ENCODE results near the gene LRRC75A.
"Not testable (repeated sequence)": the region's sequence is repeated elsewhere in the genome, so short reads cannot be mapped to it uniquely, and the experiment has no call there.

Gene LRRC75A

DNA sequence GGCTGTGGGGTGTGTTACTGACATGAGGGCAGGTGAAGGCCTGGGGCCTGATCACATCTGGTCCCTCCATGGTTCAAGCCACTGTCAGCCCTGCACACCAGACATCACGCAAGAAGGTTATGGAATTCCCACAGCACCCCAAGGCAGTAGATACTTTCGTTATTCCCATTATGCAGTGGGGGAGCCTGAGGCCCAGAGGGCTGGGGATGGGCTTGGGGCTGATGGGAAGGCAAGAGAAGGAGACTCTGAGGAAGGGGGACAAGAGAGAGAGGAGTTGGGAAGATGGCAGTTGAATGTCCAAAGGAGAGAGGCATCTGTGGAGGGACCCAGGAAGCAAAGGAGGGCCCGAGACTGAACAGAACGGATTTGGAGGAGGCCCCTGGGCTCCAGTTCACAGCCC lies 42.0 kb downstream of the LRRC75A start:
- no peak for DNase-seq (ENCODE audit: low read depth)

DNA sequence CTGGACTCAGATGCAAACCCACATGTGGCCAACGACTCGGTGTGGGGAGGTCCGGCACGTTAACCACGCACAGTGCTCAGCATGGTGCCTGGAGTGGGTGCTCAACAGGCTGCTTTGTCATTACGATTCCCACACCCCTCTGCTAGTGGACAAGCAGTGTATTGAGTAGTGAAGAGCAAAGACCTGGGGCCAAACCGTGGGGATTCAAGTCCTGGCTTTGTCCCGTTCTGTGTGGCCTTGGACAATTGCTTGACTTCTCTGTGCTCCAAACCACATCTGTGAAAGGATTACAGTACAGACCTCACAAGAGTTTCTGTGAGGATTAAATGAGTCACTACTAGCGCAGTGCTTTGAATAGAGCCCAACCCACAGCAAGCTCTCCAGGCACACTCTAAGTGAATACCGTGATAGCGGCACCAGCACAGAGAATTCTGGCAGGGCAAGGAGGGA lies 42.8 kb downstream of the LRRC75A start:
- DNase-seq (ENCODE audit: low read depth): peak; percentile 62

DNA sequence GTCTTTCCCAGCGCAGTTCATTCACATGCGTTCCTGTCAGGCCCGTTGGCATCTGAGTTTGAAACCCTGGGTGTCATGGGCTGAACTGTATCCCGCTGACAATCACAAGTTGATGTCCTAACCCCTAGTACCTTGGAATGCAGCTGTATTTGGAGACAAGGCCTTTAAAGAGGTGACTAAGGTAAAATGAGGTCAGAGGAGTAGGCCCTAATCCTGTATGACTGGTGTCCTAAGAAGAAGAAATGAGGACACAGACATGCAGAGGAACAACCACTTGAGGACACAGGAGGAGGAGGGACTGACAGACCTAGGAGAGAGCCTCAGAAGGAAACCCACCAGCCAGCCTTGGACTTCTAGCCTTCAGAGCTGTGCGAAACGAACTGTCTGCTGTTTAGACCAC lies 43.5 kb downstream of the LRRC75A start:
- peak; percentile 38 for DNase-seq (ENCODE audit: low read depth)

DNA sequence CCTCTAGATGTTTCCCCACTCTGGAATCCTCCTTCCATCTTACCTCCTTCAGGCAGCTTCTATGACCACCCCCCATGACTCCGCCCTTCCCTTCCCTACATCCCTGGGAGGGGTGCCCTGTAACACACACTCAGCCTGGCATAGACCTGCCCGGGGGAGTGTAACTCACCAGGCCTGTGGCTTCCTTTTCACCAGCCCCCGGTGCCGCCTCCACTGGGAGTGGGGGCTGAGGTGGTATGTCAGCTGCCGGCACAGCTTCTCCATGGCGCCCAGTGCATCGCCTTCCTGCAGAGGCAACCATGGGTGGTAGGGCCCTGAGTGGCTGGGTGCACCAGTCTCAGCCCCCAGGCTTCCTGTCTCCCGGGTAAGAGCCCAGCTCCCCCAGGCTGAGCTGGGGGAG lies 44.3 kb downstream of the LRRC75A start:
- no peak for DNase-seq (ENCODE audit: low read depth)

DNA sequence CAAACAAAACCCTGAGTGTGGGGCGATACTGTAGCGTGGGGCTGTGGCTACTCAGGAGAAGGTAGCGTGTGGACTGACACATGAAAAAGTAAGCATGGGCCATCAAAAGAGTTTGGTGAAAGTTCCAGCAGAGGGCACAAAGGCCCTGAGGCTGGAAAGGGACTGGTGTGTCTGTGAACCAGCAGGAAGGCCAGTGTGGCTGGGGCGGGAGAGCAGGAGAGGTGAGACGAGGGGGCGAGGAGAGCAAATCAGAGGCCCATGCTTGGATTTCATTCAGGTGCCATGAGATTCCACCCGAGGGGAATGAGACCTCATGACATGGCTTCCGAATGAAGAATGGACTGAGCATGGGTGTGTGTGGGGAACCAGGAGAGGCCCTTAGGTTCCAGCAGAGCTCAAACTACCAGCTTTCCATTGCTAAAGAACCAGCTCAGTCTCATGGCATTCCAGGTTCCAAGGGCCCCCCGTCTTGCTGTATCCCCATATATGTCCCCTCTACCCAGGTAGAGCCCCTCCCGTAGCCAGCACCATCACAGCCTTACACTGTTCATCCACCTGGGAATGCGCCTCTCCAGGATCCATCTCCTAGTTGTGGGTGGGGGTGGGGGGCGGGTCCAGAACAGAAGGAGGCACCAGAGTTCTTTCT lies 45.5 kb downstream of the LRRC75A start:
- peak; percentile 55 for DNase-seq (ENCODE audit: low read depth)

DNA sequence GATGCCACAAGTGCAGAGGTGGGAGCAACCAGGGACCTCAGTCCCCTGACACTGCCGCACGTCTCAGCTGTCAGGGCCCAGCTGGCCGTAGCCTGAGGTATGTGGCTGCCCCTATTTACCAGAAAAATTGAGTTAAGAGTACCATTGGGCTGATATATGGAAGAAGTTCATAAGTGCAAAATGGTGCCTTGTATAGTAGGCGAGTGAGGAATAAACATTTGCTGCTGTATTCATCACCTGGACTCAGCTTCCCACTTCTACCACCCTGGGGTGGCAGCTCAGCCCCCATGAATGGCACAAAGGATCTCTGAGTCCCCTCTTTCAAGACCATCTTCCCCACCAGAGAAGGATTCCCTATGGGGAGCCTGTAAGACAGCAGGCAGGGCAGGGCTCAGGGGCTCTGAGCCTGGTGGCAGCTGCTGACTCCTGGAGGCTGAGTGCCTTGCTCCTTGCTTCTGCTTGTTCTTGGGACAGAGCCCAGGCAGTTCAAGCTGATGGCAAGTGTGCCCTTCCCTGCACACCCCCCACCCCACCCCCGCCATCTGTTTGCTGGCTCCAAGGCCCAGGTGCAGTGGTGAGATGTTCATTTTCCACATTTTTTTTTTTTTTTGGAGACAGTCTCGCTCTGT lies 47.6 kb downstream of the LRRC75A start:
- DNase-seq (ENCODE audit: low read depth): peak; percentile 62

DNA sequence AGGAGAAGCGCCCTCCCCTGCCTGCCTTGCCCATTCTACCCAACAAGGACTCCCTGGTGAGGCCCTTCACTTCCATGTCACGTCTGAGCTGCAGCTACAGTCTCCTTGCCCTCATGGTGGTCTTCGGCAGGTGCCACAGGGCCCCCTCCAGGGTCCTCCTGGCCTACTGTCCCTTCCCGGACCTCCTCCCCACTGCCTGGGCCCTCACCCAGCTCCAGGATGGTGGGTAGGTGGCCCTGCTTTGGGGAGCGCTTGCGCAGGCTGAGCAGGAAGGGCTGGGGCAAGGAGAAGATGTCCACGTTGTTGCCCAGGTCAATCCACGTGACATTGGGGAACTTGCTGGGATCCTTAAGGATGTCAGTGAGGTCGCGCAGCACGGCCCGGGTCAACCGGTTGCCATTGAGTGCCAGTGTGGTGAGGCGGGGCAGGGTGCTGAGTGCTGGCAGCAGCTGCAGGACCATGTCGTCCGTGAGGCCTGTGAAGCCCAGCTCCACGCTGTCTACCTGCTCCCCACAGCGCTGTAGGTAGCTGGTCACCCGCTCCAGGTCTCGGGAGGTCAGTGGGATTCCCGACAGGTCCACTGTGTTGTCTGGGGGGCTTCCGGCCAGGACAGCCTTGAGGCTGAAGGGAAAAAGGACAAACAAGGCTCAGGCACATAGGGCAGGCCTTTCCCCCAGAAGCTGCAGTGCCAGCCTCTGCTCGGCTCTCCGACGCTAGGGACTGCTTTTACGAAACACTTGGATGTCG lies 48.3 kb downstream of the LRRC75A start:
- peak; percentile 49 for DNase-seq (ENCODE audit: low read depth)

DNA sequence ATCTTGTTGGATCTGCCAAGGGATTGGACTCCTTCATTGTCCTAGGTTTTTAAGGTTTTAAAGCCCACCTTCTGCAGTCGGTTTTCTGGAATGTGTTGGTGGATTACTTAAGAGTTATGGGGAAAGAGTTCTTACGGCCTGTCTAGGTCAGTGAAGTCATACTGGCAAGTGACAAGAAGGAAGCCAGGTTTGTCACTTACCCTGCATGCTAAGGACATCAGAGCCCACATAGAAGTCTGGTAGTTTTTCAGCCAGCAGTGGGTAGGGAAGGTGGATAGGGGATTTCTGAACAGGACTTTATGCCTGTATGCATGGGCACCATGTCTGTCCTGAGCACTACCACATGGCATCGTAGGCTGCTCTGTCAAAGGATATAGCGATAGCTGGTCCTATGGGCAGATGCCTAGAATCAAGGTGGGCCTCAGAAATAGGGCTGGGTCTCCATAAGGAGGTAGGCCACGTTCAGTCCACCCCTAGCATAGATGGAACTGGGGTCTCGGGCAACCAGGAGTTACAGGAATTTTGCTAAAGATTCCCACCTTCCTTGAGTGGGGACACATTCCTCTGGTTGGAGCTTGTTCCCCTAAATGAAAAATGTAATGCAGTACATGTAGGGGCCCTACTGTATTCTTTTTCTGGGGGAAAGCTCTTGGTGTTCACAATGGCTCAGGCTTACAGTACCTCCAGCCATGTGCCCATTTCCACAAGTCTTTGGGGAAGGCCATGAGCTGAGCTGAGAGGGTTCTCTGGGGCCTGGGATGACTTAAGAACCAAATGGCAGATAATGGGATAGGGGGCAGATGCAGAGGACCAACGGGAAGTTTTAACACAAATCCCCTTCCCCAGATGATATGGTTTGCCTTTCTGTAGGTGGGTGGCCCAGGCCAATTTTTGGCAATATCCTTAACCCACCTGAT lies 49.1 kb downstream of the LRRC75A start:
- DNase-seq (ENCODE audit: low read depth): peak; percentile 58

DNA sequence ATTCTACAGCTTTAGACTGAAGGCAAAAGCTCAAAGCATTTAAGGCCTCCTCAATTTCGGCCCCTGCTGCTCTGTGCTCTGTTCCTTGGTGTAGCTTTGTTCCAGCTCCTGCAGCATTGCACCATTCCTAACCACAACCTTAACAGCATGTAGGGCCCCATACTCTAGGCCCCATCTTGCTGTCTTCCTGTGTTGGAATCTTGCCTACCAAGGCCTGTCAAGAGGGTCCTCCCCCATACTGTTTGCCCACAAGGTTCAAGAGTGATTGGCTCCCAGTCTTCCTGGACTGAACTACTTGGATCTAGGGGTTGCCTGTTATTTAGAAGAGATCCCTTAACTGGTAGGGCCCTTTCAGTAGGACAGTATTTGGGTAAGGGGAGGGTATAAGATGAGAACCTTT lies 49.9 kb downstream of the LRRC75A start:
- peak; percentile 50 for DNase-seq (ENCODE audit: low read depth)

DNA sequence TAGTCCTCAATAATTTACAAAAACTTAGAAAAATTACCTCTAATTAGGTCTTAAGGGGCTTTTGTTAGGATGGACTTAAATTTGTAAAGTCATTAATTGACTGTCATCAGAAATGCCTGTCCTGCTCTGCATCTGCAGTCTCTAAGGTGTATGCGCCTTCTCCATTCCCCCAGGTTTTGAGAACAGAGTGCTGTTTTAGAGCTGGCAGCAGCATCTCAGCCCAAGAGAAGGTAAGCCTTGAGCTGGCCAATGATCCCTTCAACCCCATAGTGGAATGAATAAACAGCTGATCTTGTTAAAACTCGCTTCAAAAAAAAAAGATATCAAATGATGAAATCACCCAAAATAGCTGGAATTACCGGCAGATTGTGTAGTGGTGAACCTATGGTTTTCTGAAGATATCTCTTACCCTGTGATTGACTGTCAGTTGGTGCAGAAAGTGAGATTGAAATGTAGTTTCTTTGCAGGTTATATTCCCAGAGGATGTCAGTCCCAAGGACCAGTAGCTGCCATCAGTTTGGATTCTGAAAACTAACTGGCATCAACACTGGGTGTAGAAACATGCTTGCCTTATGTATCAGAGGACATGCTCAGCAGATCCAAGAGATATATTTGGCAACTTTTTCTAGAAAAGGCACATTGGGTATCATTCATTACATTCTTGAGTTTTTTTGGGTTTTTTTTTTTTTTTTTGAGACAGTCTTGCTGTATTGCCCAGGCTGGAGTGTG lies 50.9 kb downstream of the LRRC75A start:
- no peak for DNase-seq (ENCODE audit: low read depth)

DNA sequence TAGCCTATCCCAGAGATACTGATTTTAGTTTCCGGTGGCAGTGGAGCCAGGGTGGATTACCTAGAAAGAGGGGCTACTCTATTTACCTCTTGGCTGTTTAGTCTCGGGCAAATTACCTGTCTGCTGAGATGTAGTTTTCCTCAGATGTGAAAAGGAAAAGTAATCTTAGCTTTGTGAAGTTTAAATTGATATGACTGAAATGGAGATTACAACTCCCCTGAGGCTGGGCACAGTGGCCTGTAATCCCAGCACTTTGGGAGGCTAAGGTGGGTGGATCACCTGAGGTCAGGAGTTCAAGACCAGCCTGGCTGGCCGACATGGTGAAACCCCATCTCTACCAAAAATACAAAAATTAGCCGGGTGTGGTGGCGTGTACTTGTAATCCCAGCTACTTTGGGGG lies 51.6 kb downstream of the LRRC75A start:
- not testable (repeated sequence) for DNase-seq (ENCODE audit: low read depth)

DNA sequence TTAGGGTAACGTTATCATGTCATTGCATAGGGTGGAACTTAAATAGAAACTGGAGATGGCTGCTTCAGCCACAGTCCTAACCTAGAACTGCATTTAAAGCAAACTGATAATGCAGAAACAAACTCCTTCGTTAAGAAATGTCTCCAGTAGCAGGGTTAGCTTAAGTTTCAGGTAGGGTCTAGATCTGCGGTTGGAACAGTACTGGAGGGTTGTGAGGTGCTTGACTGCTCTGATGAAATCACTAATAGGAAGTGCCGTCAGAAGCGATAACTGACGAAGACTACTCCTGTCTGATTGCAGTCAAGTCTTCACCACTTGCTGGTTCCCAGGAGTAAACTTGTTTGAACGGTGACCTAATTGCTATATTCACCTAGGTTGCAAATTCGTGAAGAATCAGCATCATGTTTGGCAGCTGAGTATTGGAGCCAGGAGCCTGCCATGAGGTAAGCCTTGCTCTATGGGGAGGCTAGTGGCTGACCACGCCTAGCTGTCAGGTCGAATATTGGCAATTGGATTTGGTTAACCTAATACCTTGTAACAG lies 52.1 kb downstream of the LRRC75A start:
- DNase-seq (ENCODE audit: low read depth): peak; percentile 47

DNA sequence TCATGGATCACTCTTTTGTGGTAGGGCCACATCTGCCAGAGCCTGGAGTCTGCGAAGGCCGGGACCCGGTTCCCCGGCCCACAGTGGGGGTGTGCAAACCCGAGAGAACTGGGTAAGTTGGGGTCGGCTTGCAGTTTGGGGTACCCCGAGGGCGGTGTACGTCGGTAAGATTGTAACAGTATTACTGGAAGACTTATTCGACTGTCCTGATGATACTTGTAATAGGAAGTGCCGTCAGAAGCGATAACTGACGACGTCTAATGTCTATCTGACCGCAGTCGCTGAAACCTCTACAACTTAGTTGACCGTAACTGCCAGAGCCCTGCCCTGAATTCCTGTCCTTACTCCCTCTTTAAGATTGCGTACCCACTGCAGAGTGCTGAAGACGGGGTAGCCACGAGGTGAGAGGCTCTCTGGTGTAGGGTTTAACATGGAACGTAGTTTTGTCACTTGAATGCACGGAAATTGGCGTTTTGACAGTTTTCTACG lies 52.6 kb downstream of the LRRC75A start:
- DNase-seq (ENCODE audit: low read depth): no peak

DNA sequence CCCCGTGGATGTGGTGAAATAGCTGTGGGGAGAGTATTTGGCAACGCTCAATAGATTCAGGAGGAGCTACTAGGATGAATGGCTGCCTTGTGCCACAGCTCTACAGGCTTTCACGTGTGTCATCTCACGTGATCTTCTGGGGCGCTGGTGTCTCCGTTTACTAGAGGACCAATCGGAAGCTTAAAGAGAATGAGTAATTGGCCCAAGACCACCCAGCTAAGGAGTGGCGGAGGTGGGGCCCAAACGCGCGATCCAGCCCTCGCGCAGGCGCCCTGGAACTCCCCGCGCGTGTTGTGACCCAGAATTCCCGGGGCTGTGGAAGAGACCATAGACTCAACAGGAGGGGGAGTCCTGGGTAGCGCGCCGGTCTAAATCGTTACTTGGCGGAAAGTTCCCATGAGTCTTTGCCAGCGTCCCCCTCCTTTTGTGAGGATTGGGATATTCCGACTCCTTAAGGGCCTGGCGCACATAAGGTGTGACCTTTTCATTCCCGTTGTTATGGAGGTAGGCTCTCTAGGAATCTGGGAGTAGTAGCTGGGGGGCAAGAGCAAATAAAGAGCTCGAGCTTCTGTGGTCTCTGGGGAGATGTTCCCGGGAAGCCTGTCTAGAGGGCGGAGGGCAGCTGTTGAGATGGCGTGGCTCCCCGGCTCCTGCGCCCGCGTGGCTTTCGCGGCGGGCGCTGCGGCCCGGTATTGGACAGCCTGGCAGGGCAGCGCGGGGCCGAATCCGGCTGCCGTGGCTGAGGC lies 53.3 kb downstream of the LRRC75A start:
- peak; percentile 100 for DNase-seq (ENCODE audit: low read depth)

DNA sequence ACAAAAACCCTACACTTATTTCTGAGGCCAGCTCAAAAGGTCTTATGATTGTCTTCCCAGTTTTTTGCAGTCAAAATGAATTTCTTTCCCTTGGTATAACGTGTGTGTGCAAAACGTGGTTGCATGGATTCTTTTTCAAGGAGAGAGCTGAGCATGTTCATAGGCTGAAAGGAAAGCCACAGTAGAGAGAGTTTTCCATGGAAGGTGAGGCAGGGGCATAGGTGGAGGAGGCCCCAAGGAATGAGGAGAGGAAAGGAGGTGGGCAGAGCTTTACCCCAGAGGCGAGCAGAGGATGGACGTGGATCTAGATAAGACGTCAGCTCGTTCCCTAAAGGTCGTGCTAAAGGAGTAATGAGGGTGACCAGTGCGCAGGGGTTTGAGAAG lies 53.8 kb downstream of the LRRC75A start:
- no peak for DNase-seq (ENCODE audit: low read depth)

DNA sequence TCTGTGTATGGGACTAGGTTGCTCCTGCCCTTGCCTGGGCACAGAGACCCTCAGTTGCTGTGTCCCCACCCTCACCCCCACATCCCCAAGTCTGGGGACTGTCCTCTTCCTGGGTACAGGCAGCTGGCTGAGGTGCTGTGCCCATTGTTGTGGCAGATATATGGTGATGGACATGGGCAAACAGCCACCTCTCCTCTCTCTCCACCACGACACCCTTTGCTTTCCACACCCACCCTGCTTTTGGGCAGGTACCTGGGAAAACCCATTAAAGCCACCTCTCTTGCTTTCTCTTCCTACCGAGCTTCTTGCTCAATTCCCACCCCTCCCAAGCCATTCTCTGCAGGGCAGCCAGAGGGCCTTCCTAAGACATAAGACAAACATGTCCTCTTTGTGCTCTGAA lies 54.9 kb downstream of the LRRC75A start:
- no peak for DNase-seq (ENCODE audit: low read depth)

DNA sequence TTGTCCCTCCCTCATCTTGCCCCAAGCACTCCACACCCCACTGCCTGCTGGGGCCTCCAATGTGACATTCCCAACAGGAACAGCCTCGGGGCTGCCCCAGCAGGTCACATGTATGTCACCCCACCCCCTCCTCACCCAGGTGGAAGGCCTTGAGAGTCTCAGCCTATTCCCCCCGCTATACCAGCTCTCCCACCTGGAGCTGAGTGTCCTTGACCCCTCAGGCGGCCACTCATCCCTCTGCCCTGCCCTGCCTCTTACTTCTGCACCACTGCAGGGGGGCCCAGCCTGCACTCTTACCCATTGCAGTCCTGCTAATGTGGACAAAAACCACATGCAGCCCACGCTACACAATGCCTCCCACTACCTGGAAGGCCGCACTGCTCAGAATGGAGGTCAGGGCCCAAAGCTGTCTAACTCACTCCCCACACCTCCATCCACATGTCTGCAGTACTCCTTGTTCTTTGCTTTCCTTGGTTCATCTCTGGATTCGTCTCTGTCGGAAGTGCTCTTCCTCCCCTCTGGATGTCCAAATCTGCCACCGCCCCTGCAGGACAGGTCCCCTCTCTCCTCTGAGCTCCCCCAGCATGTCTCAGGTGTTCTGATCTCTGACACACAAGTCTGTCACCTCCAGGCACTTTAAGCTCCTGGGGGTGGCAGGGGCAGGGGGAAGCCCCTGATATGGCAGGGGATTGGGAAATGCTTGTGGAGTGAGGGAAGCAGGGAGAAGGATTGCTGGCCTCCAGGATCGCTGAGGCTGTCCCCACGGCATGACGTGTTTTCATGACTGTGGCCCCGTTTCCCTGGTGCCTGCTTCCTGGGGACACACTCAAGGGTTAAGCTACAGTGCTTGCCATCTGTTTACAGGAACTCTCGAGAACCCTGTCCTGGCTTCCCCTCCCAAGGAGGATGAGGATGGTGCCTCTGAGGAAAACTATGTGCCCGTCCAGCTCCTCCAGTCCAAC lies 55.8 kb downstream of the LRRC75A start:
- no peak for DNase-seq (ENCODE audit: low read depth)

DNA sequence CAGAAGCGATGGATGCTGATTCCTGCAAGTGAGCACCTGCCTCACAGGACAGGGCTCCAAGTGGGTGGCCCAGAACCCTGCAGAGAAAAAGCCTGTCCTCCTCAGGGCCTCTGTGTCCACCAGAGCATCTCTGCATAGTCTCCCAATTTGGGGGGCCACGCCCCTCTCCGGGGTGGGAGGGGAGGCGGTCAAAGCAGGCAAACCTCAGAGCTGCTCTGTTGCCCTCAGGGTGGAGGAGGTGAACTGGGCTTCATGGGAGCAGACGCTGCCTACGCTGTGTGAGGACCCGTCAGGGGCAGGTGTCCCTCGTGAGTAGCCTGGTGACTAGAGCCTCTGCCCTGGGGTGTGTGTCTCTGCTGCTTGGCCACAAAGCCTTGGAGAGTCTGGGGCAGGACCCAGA lies 57.3 kb downstream of the LRRC75A start:
- no peak for DNase-seq (ENCODE audit: low read depth)

DNA sequence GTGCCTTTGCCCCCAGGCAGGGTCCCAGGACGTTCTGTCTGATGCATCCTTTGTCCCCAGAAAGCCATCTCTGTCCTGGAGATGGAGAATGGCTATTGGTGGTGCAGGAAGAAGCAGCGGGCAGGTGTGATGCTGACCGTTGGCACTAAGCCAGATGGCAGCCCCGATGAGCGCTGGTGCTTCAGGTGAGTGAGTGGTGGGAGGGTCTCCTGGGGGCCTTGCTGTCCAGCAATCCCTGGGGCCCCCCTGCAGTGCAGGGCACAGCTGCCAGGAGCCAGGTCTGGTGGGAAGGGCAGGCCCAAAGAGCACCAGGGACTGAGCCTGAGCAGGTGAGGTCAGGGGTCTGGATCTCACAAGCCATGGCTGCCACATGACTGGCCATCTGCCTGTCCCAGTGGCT lies 58.5 kb downstream of the LRRC75A start:
- DNase-seq (ENCODE audit: low read depth): no peak

All from ELR (cell line).